ENCODE results near the gene MKNK1.

MKNK1 gene

DNA sequence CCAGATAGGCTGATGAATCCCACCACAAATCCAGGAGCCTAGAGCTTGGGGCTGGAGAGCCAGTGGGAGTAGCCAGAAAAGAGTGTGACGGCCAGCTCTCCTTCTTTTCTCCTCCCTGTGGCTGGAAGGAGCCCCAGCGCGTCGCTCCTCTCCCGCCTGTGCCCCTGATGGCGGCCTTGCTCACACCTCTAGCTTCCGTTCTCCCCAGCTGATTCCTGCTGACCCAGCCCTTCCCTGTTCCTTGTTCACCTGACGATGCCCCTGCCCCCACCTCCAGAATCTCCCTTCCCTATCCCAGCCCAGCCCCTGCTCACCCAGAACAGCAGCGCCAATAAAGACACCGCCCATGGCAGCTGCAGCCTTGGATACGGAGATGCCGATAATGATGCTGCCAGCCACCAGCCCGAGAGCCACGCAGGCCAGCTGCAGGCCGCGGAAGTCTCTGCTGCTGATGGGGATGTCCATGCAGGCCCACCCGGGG lies 53.3 kb downstream of the MKNK1 start:
- Mint-ChIP-seq H3K27ac (no peak overlapping the region), H3K27me3 (peaks cover 14% of the 10 kb centered on the region), H3K4me1 (ENCODE audit: low read depth) (peaks cover 10% of the 10 kb centered on the region)

DNA sequence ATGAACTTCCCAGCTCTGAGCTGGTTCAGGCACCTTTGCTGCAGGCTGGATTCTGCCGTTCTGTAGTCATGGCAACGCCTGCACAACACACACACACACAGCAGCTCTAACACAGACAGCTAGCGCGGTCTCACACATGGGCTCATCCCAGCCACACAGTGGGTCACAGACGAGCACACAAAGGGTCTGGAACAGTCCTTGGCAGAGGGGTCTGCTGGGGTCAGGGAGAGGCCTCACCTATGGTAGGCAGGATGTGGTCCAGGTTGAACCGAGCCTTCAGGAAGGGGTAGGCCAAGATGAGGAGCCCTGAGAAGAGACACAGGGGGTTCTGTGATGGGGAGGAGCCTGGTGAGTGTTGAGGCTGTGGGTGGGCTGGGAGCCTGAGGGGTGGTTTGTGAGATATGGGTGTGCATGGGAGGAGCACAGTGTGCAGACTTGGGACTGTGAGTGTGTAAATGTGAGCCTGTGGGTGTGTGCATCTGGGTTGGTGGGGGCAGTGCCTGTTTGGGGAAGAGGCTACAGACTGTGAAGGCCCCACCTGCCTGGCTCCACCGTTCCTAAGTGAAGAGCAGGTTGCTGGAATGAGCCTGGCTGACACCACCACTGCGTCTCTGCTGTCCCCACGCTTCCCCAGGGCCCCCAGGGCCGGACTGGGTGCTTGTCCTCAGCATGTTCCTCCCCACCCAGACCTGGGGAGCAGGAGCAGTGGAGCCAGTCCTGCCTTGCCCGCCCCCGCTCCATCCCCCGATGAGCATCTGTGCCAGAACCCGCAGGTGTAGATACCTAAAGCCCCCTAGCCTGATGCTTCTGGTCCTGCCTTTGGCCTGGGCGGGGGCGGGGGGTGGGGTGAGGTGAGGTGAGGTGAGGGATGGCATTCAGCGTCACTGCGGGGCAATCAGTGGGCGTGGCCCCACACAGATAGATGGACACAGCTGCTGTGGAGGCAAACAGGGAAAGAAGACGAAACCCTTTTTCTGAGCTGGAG lies 54.1 kb downstream of the MKNK1 start:
- Mint-ChIP-seq H3K27ac (peak overlapping the region; percentile 42), H3K27me3 (peaks cover 22% of the 10 kb centered on the region), H3K9me3 (no peaks in the 10 kb centered on the region), H3K36me3 (ENCODE audit: low read depth) (no peaks in the 10 kb centered on the region), H3K4me1 (ENCODE audit: low read depth) (peaks cover 10% of the 10 kb centered on the region), H3K4me3 (no peak overlapping the region)

More for the DNA sequence above, 53.3 kb downstream of the MKNK1 start:
- Mint-ChIP-seq H3K9me3 (no peaks in the 10 kb centered on the region), H3K36me3 (ENCODE audit: low read depth) (no peaks in the 10 kb centered on the region), H3K4me3 (no peak overlapping the region)

DNA sequence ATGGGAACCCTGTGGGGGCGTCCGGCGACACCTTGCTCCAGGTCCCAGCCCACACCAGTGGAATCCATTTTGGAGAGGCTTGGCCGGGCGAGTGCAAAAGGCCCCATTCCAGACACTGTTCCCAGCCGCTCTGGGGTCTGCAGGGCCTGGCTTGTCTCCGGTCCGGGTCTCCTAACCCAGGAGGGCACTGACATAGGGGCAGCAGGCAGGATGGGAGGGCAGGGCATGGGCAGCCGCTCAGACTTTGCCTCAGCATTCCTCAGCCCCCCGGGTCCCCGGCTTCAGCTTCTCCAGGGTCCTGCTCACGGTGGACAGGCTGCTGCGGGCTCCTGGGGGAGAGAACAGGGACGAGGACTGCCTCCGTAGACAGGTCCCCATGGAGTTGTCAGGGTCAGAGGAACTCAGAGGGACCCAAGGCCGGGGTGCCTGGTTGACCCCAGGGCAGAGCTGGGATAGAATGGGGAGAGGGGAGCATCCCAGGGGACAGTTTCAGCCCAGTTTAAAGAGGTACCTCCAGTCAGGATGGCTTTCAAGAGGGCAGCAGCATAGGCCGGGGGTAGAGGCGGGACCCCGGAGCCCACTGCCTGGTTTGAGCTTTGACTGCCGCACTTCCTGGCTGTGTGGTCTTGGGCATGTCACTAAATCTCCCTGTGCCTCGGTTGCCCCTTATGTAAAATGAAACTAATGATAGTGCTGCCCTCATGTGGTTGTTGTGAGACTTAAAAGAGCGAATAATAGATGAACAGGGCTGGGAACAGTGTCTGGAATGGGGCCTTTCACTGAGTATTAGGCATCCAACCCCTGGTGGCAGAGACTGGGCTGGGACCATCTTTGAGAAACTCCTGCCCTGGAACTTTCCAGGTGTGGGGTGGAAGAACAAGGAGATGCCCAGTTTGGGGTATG lies 56.3 kb downstream of the MKNK1 start:
- Mint-ChIP-seq H3K4me3 (no peak overlapping the region), H3K27ac (no peak overlapping the region), H3K36me3 (ENCODE audit: low read depth) (no peaks in the 10 kb centered on the region), H3K4me1 (ENCODE audit: low read depth) (peaks cover 10% of the 10 kb centered on the region), H3K27me3 (peaks cover 41% of the 10 kb centered on the region), H3K9me3 (no peaks in the 10 kb centered on the region)

DNA sequence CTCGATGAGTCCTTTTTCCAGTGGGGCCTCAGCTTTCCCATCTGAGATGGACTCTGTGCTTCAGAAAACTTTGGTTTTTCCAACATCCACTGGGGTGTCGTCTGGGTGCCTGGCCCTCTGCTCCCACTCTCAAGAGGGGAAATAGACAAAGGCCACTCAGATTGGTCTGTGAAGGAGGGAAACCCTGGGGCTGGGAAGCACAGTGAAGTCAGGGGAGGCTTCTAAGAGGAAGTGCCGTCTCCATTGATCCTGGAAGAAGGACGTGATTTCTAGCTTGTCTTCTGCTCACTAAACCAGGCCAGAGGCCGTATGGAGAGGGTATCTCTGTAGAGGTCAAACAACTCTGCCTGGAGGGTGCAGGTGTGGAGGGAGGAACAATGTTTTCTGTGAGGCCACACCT lies 57.9 kb downstream of the MKNK1 start:
- no peaks in the 10 kb centered on the region for H3K9me3 Mint-ChIP-seq

DNA sequence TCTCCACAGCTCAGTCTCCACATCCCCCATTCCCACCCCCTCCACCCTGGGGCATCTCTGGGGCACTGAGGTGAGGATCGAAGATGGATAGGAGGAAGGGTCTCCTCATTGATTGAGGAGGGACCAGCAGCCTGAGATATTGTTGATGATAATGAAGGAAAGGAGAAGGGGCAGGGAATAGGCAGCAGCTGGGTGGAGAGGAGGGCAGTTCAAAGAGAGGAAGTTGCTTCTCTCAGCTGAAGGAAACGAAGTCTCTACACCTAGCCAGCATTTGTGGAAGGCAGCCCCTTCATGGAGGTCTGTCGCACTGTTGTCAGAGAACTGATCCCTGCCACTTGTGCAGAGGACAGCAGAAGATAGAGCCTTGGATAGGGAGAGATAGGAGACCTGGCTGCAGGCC lies 58.3 kb downstream of the MKNK1 start:
- Mint-ChIP-seq H3K27me3 (peaks cover 50% of the 10 kb centered on the region), H3K27ac (no peak overlapping the region)

More for the DNA sequence above, 57.9 kb downstream of the MKNK1 start:
- H3K27ac Mint-ChIP-seq: no peak overlapping the region
- H3K4me3 Mint-ChIP-seq: no peak overlapping the region
- H3K36me3 Mint-ChIP-seq (ENCODE audit: low read depth): no peaks in the 10 kb centered on the region
- H3K4me1 Mint-ChIP-seq (ENCODE audit: low read depth): peaks cover 10% of the 10 kb centered on the region
- H3K27me3 Mint-ChIP-seq: peaks cover 50% of the 10 kb centered on the region

DNA sequence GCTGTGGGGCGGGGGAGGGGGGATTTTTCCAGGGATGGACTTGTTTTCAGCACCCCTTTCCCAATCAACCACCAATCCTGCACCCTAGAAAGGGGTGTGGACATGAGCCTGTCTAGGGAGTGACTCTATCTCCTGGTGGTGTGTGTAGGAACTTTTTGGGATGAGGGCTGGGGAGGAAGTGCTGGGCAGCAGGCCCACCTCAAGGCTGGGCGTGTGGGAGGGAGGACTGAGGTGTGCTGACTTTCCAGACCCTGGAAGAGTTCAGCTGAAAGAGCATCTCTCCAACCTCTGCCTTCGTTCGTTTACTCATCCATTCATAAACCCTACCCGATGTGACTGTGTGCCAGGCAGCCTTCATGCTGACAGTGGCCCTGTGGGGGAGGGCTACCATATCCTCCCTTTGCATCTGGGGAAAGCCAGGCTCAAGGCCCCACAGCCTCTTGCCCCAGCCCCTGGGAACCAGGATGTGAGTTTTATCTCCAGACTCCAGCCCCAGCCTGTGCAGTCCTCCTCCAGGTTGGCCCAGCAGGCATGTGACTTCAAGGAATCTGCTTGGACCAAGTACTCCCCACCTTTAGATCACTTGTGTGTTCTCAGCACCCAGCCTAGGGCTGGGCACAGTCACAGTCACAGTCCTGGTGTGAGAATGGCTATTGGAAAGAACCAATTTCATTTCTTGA lies 59.4 kb downstream of the MKNK1 start:
- no peaks in the 10 kb centered on the region for H3K9me3 Mint-ChIP-seq

More for the DNA sequence above, 58.3 kb downstream of the MKNK1 start:
- H3K4me1 Mint-ChIP-seq (ENCODE audit: low read depth): peaks cover 10% of the 10 kb centered on the region
- no peak overlapping the region for H3K4me3 Mint-ChIP-seq
- no peaks in the 10 kb centered on the region for H3K9me3 Mint-ChIP-seq
- no peaks in the 10 kb centered on the region for H3K36me3 Mint-ChIP-seq (ENCODE audit: low read depth)

DNA sequence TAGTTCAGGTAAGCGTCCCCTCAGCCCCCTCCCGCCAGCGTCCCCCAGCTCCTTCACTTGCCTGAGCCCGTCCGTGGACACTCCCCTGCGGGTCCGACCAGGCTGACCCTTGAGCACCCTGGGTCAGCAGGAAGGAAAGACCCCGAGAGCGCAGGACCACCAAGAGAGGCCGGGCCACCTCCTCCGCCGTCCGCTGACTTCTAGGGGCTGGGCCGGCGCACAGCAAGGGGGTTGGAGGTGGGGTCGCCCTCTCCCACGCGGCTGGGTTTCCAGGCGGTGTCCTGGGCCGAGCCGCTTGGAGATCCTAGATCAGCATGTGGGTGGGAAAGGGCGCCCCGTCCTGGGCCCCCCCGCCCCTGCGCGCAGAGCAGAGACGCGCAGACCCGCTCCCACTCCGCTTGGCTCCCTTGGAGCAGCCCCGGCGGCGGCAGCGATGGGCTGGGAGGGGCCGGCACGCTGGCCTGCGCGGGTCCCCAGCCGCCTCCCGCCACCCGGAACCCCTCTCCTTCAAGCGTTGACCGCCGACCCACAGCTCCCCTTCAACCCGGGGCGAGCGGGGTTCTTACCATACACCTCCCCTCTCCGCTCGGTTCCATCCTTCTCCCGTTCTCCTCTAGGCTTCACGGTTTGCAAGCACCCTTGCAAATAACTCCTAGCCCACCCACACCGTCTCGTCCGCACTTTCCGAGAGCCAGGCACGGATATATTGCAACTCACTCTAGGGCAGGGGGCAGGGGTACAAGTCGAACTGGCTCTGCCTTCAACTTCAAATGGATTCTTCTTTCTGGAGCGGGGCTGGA lies 60.1 kb downstream of the MKNK1 start:
- H3K36me3 Mint-ChIP-seq (ENCODE audit: low read depth): no peaks in the 10 kb centered on the region
- H3K4me3 Mint-ChIP-seq: no peak overlapping the region
- peaks cover 50% of the 10 kb centered on the region for H3K27me3 Mint-ChIP-seq
- no peaks in the 10 kb centered on the region for H3K4me1 Mint-ChIP-seq (ENCODE audit: low read depth)
- H3K27ac Mint-ChIP-seq: no peak overlapping the region
- H3K9me3 Mint-ChIP-seq: no peaks in the 10 kb centered on the region

More for the DNA sequence above, 59.4 kb downstream of the MKNK1 start:
- peaks cover 6% of the 10 kb centered on the region for H3K4me1 Mint-ChIP-seq (ENCODE audit: low read depth)
- peaks cover 50% of the 10 kb centered on the region for H3K27me3 Mint-ChIP-seq
- H3K4me3 Mint-ChIP-seq: no peak overlapping the region
- no peaks in the 10 kb centered on the region for H3K36me3 Mint-ChIP-seq (ENCODE audit: low read depth)
- no peak overlapping the region for H3K27ac Mint-ChIP-seq

DNA sequence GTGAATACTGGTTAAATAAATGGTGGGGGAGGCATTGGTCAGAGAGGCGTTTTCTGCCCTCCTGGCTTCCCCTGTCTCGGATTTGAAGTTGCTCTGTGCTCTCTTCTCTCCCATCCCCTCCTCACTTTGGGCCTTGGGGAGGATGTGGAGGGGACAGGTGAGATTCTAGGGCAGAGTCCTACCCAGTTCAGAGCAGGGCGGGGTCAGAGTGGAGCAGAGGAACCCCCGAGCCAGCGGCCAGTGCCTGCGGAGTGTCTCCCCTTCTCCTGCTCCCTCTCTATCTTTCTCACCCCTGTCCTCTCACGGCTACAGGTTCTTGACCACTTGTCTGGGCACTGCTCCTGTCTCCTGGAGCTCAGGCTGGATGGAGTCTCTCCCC lies 60.7 kb downstream of the MKNK1 start:
- no peak overlapping the region for H3K27ac Mint-ChIP-seq
- peaks cover 50% of the 10 kb centered on the region for H3K27me3 Mint-ChIP-seq
- H3K4me3 Mint-ChIP-seq: no peak overlapping the region
- no peaks in the 10 kb centered on the region for H3K4me1 Mint-ChIP-seq (ENCODE audit: low read depth)
- no peaks in the 10 kb centered on the region for H3K36me3 Mint-ChIP-seq (ENCODE audit: low read depth)
- no peaks in the 10 kb centered on the region for H3K9me3 Mint-ChIP-seq

DNA sequence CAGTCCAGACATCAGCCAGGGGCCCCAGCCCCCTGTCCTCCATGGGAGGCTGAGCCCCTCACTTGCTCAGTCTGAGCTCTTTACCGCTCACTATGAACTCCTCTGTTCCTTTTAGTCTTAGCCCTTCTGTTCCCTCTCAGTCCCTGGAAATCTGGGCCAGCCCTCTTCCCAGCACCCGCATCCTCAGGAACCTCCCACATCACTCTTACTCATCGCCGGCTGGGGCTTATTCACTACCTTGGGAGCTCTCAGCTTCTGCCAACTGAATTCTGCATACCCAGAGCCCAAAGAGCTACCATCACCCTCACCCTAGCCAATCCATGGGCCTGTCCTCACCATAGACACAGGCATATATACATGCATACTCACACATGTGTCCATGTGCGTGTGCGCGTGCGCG lies 64.1 kb downstream of the MKNK1 start:
- Mint-ChIP-seq H3K27ac (no peak overlapping the region), H3K36me3 (ENCODE audit: low read depth) (no peaks in the 10 kb centered on the region), H3K9me3 (no peaks in the 10 kb centered on the region), H3K4me3 (no peak overlapping the region), H3K4me1 (ENCODE audit: low read depth) (no peaks in the 10 kb centered on the region), H3K27me3 (peaks cover 42% of the 10 kb centered on the region)

DNA sequence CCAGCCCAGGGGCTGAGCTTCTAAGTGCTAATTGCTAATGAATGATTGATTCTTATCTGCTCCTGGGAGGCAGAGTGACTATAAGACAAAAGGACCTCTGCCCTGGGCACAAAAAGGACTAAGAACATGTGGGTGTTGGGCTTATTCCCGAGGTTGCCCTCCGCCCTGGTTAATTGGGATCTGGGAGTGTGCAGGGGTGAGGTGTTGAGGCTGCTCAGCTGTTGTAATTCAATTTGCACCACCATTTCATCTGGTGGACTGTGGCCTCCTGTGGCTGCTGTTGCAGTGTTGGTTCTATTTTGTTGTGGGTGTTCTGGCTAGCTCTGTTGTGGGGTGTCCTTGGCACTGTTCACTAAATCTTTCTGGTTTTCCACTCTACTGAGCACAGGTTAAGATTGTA lies 65.9 kb downstream of the MKNK1 start:
- H3K27ac Mint-ChIP-seq: no peak overlapping the region
- H3K4me3 Mint-ChIP-seq: no peak overlapping the region
- H3K9me3 Mint-ChIP-seq: no peaks in the 10 kb centered on the region
- peaks cover 38% of the 10 kb centered on the region for H3K27me3 Mint-ChIP-seq
- H3K4me1 Mint-ChIP-seq (ENCODE audit: low read depth): peaks cover 3% of the 10 kb centered on the region
- H3K36me3 Mint-ChIP-seq (ENCODE audit: low read depth): no peaks in the 10 kb centered on the region

DNA sequence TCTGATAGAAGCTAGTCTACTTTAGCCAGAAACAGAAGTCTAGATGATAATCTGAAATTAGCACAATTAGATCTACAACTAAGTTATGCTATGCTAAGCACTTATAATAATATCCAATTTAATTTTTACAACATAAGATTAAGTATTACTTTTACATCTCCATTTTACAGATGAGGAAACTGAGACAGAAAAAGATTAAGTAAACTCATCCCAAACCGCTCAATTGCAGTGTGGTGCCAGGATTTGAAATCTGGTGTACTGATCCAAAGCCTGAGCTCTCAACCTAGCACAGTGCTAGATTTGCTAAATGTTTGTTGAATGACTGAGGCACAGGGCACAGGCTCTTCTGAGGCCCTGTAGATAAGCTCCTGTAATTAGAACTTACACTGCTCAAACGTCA lies 66.4 kb downstream of the MKNK1 start:
- H3K36me3 Mint-ChIP-seq (ENCODE audit: low read depth): no peaks in the 10 kb centered on the region
- H3K4me3 Mint-ChIP-seq: no peak overlapping the region
- H3K27me3 Mint-ChIP-seq: peaks cover 33% of the 10 kb centered on the region
- peaks cover 3% of the 10 kb centered on the region for H3K4me1 Mint-ChIP-seq (ENCODE audit: low read depth)
- H3K9me3 Mint-ChIP-seq: no peaks in the 10 kb centered on the region
- no peak overlapping the region for H3K27ac Mint-ChIP-seq

DNA sequence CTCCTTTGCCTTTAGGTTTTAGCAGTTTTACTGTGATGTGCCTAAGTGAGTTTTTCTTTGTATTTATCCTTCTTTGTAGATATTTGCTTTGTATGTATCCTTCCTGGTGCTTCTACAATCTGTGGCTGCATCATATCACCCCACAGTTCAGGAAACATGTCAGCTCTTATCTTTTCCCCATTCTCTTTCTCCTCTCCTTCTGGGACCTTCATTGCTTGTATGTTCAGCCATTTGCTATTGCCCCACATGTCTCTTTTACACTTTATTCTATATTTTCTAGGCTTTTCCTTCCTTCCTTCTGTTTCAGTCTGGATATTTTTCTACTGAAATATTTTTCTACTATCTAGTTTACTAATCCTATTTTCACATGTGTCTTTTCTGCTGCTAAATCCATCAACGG lies 67.5 kb downstream of the MKNK1 start:
- no peaks in the 10 kb centered on the region for H3K9me3 Mint-ChIP-seq
- peaks cover 30% of the 10 kb centered on the region for H3K27me3 Mint-ChIP-seq
- no peak overlapping the region for H3K4me3 Mint-ChIP-seq
- no peak overlapping the region for H3K27ac Mint-ChIP-seq
- peaks cover 9% of the 10 kb centered on the region for H3K4me1 Mint-ChIP-seq (ENCODE audit: low read depth)
- no peaks in the 10 kb centered on the region for H3K36me3 Mint-ChIP-seq (ENCODE audit: low read depth)

DNA sequence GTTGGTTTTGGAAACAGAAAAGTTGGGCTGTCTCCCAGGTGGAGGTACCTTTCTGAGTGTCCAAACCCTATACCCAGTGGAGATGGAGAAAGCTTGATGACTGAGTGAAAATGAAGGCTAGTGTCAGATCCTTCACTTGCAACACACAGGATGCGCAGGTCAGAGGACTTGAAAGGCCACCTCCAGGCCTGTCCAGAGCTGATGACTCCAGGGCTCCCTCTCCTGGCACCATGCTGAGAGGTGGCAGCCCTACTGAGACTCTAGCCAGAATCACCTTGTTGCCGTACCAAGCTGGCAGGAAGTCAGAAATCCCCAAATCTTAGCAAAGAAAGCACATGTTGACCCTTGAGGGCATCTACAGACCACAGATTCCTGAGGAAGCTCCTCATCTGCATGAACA lies 69.0 kb downstream of the MKNK1 start:
- H3K27me3 Mint-ChIP-seq: peaks cover 30% of the 10 kb centered on the region
- no peak overlapping the region for H3K4me3 Mint-ChIP-seq
- no peak overlapping the region for H3K27ac Mint-ChIP-seq
- H3K9me3 Mint-ChIP-seq: no peaks in the 10 kb centered on the region
- H3K36me3 Mint-ChIP-seq (ENCODE audit: low read depth): no peaks in the 10 kb centered on the region
- peaks cover 9% of the 10 kb centered on the region for H3K4me1 Mint-ChIP-seq (ENCODE audit: low read depth)

All from stimulated activated naive CD8-positive, alpha-beta T cell treated with anti-CD3 and anti-CD28 coated beads, Interleukin-15, Interleukin-2, amounts not matched to agents 100 ng/mL and 50 ng/mL, for 24 hours (primary cell).